GM19351 (cell line): Measurements from ENCODE around the gene PRPF40A.

Experiments
- ATAC-seq: cut with Tn5 transposase; IDR thresholded peaks from one replicate; pipeline ENCODE4 v1.9.1; 2021; ENCODE audit warnings: mild to moderate bottlenecking, moderate library complexity; ENCODE audit not compliant: unreplicated experiment

PRPF40A gene

GRCh38 chr2:152620985-152621384, 96.3 kb downstream of the PRPF40A start:
- ATAC-seq, result no peak

- no peak for ATAC-seq
These were observed 97.1 kb downstream of the PRPF40A start for GRCh38 chr2:152620208-152620607.

- no peak for ATAC-seq
These were observed 99.1 kb downstream of the PRPF40A start for GRCh38 chr2:152618193-152618564.

GRCh38 chr2:152617456-152618192, 99.6 kb downstream of the PRPF40A start:
- ATAC-seq, result no peak

GRCh38 chr2:152615177-152615576, 102.1 kb downstream of the PRPF40A start:
- ATAC-seq, result no peak

- ATAC-seq, result peak; percentile 40
These were observed 104.0 kb downstream of the PRPF40A start for GRCh38 chr2:152613235-152613634.

- ATAC-seq, result peak; percentile 81
These were observed 105.6 kb downstream of the PRPF40A start for GRCh38 chr2:152611458-152612231.

GRCh38 chr2:152609699-152610098, 107.6 kb downstream of the PRPF40A start:
- ATAC-seq, result no peak

GRCh38 chr2:152609154-152609553, 108.1 kb downstream of the PRPF40A start:
- no peak for ATAC-seq

- no peak for ATAC-seq
These were observed 109.4 kb downstream of the PRPF40A start for GRCh38 chr2:152607793-152608300.

GRCh38 chr2:152606941-152607340, 110.3 kb downstream of the PRPF40A start:
- no peak for ATAC-seq

- no peak for ATAC-seq
These were observed 111.2 kb downstream of the PRPF40A start for GRCh38 chr2:152606081-152606480.

- ATAC-seq, result no peak
These were observed 114.1 kb downstream of the PRPF40A start for GRCh38 chr2:152603166-152603565.

- ATAC-seq, result no peak
These were observed 114.5 kb downstream of the PRPF40A start for GRCh38 chr2:152602750-152603149.
